Measurements from ENCODE around the gene SIPA1L2.

Gene SIPA1L2

GRCh38 chr1:232657426-232658005 lies 27.6 kb upstream of the SIPA1L2 start:
- Histone ChIP-seq H3K4me1 (ENCODE audit: control insufficient read depth in 1 of 2, insufficient read depth in 2 of 2, low read length in 2 of 2) (peaks cover 6 to 8% of the 10 kb centered on the region in 2 experiments), H4K8ac (ENCODE audit: low read depth, low read length) (no peak overlapping the region), H3K36me3 (ENCODE audit: control insufficient read depth in 1 of 2, insufficient read depth in 2 of 2, low read length in 2 of 2) (no peaks in the 10 kb centered on the region), H2AK5ac (ENCODE audit: low read length) (no peak overlapping the region), H3K27ac (ENCODE audit: low read depth, low read length) (no peak overlapping the region), H2BK5ac (ENCODE audit: low read depth, low read length, poor library complexity) (no peak overlapping the region), H4K12ac (ENCODE audit: low read depth, low read length) (no peak overlapping the region), H3K14ac (ENCODE audit: low read length) (no peak overlapping the region), H3K4me3 (ENCODE audit: low read depth, low read length) (no peak overlapping the region), H3K18ac (ENCODE audit: low read length) (no peak overlapping the region), H2BK120ac (ENCODE audit: insufficient read depth, low read length, poor library complexity) (no peak overlapping the region), H3K4me2 (ENCODE audit: low read length) (no peak overlapping the region), H3K79me2 (ENCODE audit: control insufficient read depth, insufficient read depth, low read length, poor library complexity) (no peaks in the 10 kb centered on the region), H3K27me3 (ENCODE audit: insufficient read depth, low read length) (no peaks in the 10 kb centered on the region), H3K4ac (ENCODE audit: low read depth, low read length) (no peak overlapping the region), H3K79me1 (ENCODE audit: low read length) (peaks cover 2% of the 10 kb centered on the region), H2BK12ac (ENCODE audit: low read length) (no peak overlapping the region), H3K23ac (ENCODE audit: low read length) (no peak overlapping the region), H3K9ac (ENCODE audit: low read length) (no peak overlapping the region), H2AFZ (ENCODE audit: insufficient read depth, low read length, poor library complexity) (no peak overlapping the region), H3K9me3 (ENCODE audit: insufficient read depth, low read depth, low read length) (no peaks in the 10 kb centered on the region), H4K91ac (ENCODE audit: low read depth, low read length) (no peak overlapping the region)
- DNase-seq: peak in 1 of 2 donors; percentile 49
- no CpG with 5 or more reads among the region's 3 CpGs for WGBS (ENCODE audit: extremely low coverage, insufficient coverage, insufficient read length)

- no peak overlapping the region for H2BK5ac ChIP-seq (ENCODE audit: low read depth, low read length, poor library complexity)
- no peaks in the 10 kb centered on the region for H3K9me3 ChIP-seq (ENCODE audit: insufficient read depth, low read depth, low read length)
- no peak overlapping the region for H4K12ac ChIP-seq (ENCODE audit: low read depth, low read length)
- no peak overlapping the region for H2BK120ac ChIP-seq (ENCODE audit: insufficient read depth, low read length, poor library complexity)
- H3K14ac ChIP-seq (ENCODE audit: low read length): no peak overlapping the region
- peak; percentile 70 to 92 for DNase-seq
- H3K23ac ChIP-seq (ENCODE audit: low read length): no peak overlapping the region
- H3K79me1 ChIP-seq (ENCODE audit: low read length): peaks cover 2% of the 10 kb centered on the region
- no peaks in the 10 kb centered on the region for H3K79me2 ChIP-seq (ENCODE audit: control insufficient read depth, insufficient read depth, low read length, poor library complexity)
- H4K8ac ChIP-seq (ENCODE audit: low read depth, low read length): no peak overlapping the region
- WGBS (ENCODE audit: extremely low coverage, insufficient coverage, insufficient read length): no CpG with 5 or more reads among the region's 4 CpGs
- no peak overlapping the region for H4K91ac ChIP-seq (ENCODE audit: low read depth, low read length)
- H3K36me3 ChIP-seq (ENCODE audit: control insufficient read depth in 1 of 2, insufficient read depth in 2 of 2, low read length in 2 of 2): no peaks in the 10 kb centered on the region
- no peak overlapping the region for H3K4me3 ChIP-seq (ENCODE audit: low read depth, low read length)
- H3K27ac ChIP-seq (ENCODE audit: low read depth, low read length): no peak overlapping the region
- H3K4me1 ChIP-seq (ENCODE audit: control insufficient read depth in 1 of 2, insufficient read depth in 2 of 2, low read length in 2 of 2): peaks cover 6 to 8% of the 10 kb centered on the region in 2 experiments
- H3K18ac ChIP-seq (ENCODE audit: low read length): no peak overlapping the region
- H2AK5ac ChIP-seq (ENCODE audit: low read length): no peak overlapping the region
- H2BK12ac ChIP-seq (ENCODE audit: low read length): no peak overlapping the region
- no peak overlapping the region for H3K9ac ChIP-seq (ENCODE audit: low read length)
- no peak overlapping the region for H3K4ac ChIP-seq (ENCODE audit: low read depth, low read length)
- H3K27me3 ChIP-seq (ENCODE audit: insufficient read depth, low read length): no peaks in the 10 kb centered on the region
- no peak overlapping the region for H2AFZ ChIP-seq (ENCODE audit: insufficient read depth, low read length, poor library complexity)
- no peak overlapping the region for H3K4me2 ChIP-seq (ENCODE audit: low read length)
These were observed 25.8 kb upstream of the SIPA1L2 start for GRCh38 chr1:232655746-232656085.

GRCh38 chr1:232655028-232655745 lies 25.3 kb upstream of the SIPA1L2 start:
- Histone ChIP-seq H3K27me3 (ENCODE audit: insufficient read depth, low read length) (no peaks in the 10 kb centered on the region), H3K4me1 (ENCODE audit: control insufficient read depth in 1 of 2, insufficient read depth in 2 of 2, low read length in 2 of 2) (peaks cover 6 to 8% of the 10 kb centered on the region in 2 experiments), H2BK12ac (ENCODE audit: low read length) (no peak overlapping the region), H3K14ac (ENCODE audit: low read length) (no peak overlapping the region), H3K23ac (ENCODE audit: low read length) (no peak overlapping the region), H3K4me2 (ENCODE audit: low read length) (no peak overlapping the region), H3K27ac (ENCODE audit: low read depth, low read length) (no peak overlapping the region), H3K4me3 (ENCODE audit: low read depth, low read length) (no peak overlapping the region), H3K79me2 (ENCODE audit: control insufficient read depth, insufficient read depth, low read length, poor library complexity) (no peaks in the 10 kb centered on the region), H3K18ac (ENCODE audit: low read length) (no peak overlapping the region), H3K9me3 (ENCODE audit: insufficient read depth, low read depth, low read length) (no peaks in the 10 kb centered on the region), H3K4ac (ENCODE audit: low read depth, low read length) (no peak overlapping the region), H2AK5ac (ENCODE audit: low read length) (no peak overlapping the region), H2BK120ac (ENCODE audit: insufficient read depth, low read length, poor library complexity) (no peak overlapping the region), H4K12ac (ENCODE audit: low read depth, low read length) (no peak overlapping the region), H4K91ac (ENCODE audit: low read depth, low read length) (no peak overlapping the region), H3K36me3 (ENCODE audit: control insufficient read depth in 1 of 2, insufficient read depth in 2 of 2, low read length in 2 of 2) (no peaks in the 10 kb centered on the region), H3K79me1 (ENCODE audit: low read length) (peaks cover 2% of the 10 kb centered on the region), H4K8ac (ENCODE audit: low read depth, low read length) (no peak overlapping the region), H3K9ac (ENCODE audit: low read length) (no peak overlapping the region), H2AFZ (ENCODE audit: insufficient read depth, low read length, poor library complexity) (no peak overlapping the region), H2BK5ac (ENCODE audit: low read depth, low read length, poor library complexity) (no peak overlapping the region)
- DNase-seq: peak in 1 of 2 donors; percentile 58
- WGBS (ENCODE audit: extremely low coverage, insufficient coverage, insufficient read length): no CpG with 5 or more reads among the region's 5 CpGs

- H3K79me2 ChIP-seq (ENCODE audit: control insufficient read depth, insufficient read depth, low read length, poor library complexity): no peaks in the 10 kb centered on the region
- WGBS (ENCODE audit: extremely low coverage, insufficient coverage, insufficient read length): no CpG with 5 or more reads among the region's 3 CpGs
- H3K36me3 ChIP-seq (ENCODE audit: control insufficient read depth in 1 of 2, insufficient read depth in 2 of 2, low read length in 2 of 2): no peaks in the 10 kb centered on the region
- no peak overlapping the region for H3K23ac ChIP-seq (ENCODE audit: low read length)
- no peak overlapping the region for H3K4me2 ChIP-seq (ENCODE audit: low read length)
- no peak overlapping the region for H2BK120ac ChIP-seq (ENCODE audit: insufficient read depth, low read length, poor library complexity)
- peaks cover 6 to 8% of the 10 kb centered on the region in 2 experiments for H3K4me1 ChIP-seq (ENCODE audit: control insufficient read depth in 1 of 2, insufficient read depth in 2 of 2, low read length in 2 of 2)
- no peak overlapping the region for H2BK12ac ChIP-seq (ENCODE audit: low read length)
- H3K18ac ChIP-seq (ENCODE audit: low read length): no peak overlapping the region
- H4K8ac ChIP-seq (ENCODE audit: low read depth, low read length): no peak overlapping the region
- no peak overlapping the region for H4K12ac ChIP-seq (ENCODE audit: low read depth, low read length)
- no peak overlapping the region for H3K9ac ChIP-seq (ENCODE audit: low read length)
- H3K9me3 ChIP-seq (ENCODE audit: insufficient read depth, low read depth, low read length): no peaks in the 10 kb centered on the region
- no peak overlapping the region for H3K4me3 ChIP-seq (ENCODE audit: low read depth, low read length)
- no peak overlapping the region for H2AFZ ChIP-seq (ENCODE audit: insufficient read depth, low read length, poor library complexity)
- peaks cover 2% of the 10 kb centered on the region for H3K79me1 ChIP-seq (ENCODE audit: low read length)
- no peak overlapping the region for H3K14ac ChIP-seq (ENCODE audit: low read length)
- no peak overlapping the region for H3K4ac ChIP-seq (ENCODE audit: low read depth, low read length)
- no peak for DNase-seq
- H3K27me3 ChIP-seq (ENCODE audit: insufficient read depth, low read length): no peaks in the 10 kb centered on the region
- no peak overlapping the region for H2AK5ac ChIP-seq (ENCODE audit: low read length)
- no peak overlapping the region for H3K27ac ChIP-seq (ENCODE audit: low read depth, low read length)
- H2BK5ac ChIP-seq (ENCODE audit: low read depth, low read length, poor library complexity): no peak overlapping the region
- no peak overlapping the region for H4K91ac ChIP-seq (ENCODE audit: low read depth, low read length)
These were observed 23.9 kb upstream of the SIPA1L2 start for GRCh38 chr1:232653789-232654188.

Measured in trophoblast cell (in vitro differentiated cells and primary cell).